Activated naive CD8-positive, alpha-beta T cell treated with anti-CD3 and anti-CD28 coated beads, Interleukin-2, amount 50 U/mL, for 16 hours (primary cell): ENCODE data around the gene FAM204A.

Source experiments
- DNase-seq: peaks from one replicate; pipeline ENCODE4 v3.0.0-alpha.2; 2020; ENCODE audit warnings: low read depth, low spot score

FAM204A gene

DNA sequence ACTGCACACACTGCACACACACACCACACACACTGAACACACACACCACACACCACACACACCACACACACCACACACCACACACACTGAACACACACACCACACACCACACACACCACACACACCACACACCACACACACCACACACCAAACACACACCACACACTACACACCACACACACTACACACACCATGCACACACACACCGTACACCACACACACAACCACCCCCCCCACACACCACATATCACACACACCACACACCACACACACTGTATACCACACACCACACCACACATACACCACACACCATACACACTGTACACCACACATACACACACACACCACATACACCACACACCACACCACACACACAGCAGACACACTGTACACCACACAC lies 59.5 kb downstream of the FAM204A start:
- no peak for DNase-seq

DNA sequence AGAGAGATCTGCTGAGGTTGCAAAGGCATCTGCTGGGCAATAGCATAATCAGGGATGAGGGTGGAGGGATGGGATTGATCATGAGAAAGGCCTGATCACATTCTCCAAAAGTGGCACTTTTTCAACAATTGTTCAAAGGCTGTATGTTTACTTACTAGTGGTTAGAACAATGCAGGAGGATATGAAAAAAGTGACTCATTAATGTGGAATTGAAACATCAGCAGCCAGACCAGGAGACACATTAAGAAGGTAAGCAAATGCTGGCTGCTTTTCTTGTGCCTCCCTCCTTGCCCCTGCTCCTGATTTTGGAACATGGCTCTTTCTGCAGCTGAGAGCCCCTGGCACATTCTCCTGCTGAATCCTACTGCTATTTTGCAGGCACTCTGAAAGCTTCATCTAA lies 63.5 kb downstream of the FAM204A start:
- no peak for DNase-seq

DNA sequence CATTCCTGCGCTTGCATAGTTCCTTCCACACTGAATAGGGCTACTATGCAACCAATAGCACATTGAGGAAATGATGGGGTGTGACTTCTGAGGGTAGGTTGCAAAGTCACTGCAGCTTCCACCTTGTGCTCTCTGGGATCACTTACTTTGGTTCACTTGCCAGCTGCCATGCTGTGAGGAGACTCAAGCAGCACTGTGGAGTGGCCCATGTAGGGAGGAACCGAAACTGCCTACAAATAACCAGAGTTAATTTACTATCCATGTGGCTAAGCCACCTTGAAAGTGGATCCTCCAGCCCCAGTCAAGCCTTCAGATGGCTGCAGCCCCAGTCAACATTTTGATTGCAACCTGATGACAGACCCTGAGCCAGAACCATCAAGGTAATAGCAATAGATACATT lies 64.3 kb downstream of the FAM204A start:
- DNase-seq = no peak

DNA sequence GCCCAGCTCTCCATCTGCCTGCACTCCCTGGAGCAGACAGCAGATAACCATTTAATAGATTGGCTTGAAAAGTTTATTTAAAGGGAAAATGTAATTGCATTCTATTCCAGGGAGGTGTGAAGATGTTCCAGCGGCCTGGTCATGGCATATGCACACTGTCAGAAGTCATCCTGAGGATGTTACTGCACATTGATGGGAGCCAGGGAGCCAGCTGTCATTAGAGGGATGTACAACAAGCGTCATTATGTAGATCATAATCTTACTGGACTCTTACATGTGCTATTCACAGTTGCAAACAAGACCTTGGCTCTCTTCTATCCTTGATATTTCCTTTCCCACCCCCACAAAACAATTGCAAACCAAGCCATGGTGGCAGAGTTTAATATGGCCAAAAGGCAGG lies 65.4 kb downstream of the FAM204A start:
- DNase-seq = no peak

DNA sequence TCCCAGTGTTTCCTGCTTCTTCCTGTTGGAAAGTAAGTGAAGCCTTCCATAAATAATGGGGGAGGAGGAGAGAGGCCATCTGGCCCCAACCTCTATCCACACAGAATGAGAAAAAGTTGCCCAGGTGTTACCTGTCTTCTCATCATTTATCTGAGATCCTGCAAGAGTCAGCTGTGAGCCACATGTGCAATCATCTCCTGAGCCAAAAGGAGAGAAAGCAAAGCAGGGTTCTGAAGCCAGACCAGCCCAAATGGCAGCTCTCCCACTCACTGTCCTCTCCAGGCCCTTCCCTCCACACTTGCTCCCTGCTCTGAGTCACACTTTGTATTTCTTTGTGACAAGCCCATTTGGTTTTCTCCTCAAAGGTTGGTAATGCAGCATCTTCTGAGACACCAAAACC lies 65.9 kb downstream of the FAM204A start:
- no peak for DNase-seq

DNA sequence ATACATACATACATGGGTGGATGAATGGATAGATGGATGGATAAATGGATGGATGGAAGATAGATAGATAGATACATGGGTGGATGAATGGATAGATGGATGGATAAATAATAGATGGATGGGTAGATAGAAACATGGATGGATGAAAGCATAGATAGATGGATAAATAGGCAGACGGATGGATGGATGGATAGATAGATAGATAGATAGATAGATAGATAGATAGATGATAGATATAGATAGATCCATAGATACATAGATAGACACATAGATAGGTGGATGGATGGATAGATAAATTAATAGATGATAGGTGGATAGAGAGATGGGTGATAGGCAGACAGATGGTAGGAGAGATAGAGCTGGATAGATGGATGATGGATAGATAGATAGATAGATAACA lies 68.5 kb downstream of the FAM204A start:
- DNase-seq = no peak

DNA sequence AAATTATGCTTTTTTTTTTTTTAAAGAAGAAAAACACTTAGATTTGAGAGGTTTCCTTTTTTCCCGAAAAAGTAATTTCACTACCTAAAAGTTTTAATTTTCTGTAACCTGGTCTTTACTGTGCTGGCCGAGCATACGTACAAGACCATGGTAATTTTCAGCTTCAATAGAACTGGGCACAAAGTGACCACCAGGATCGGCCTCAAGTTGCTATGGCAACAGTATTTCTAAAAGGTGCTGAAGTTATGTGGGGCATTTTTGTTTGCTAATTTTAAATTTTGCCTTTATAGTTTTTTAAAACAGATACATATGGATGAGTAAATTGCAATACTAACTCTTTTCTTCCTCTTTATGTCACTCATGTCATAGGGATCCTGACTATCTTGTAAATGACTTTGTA lies 69.4 kb downstream of the FAM204A start:
- DNase-seq = no peak

DNA sequence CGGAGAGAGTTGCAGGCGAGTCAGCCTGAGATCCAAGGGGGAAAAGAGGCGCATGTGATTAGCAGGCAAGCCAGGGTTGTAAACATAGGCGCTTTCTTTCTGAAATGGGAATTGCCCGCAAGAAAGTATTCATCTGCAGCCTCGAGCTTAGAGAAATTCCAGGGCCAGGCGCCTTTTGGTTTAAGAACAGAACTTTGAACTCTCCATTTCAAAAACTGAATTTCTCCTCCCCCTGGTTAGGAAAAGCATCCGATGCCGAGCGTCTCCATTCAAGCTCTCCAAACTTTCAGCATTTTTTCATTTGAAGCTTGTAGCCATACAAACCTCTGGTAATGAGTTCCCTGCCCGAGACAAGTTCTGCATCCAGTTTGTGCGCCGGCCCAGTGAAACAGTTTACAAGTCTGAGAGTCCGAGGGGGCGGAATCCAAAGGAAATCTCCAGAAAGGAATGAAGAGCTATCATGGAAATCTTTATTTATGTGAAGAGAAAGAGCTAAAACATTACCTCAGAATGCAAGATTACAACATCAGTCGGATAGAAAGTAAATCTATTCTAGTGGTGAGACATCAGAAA lies 69.9 kb downstream of the FAM204A start:
- DNase-seq = no peak

DNA sequence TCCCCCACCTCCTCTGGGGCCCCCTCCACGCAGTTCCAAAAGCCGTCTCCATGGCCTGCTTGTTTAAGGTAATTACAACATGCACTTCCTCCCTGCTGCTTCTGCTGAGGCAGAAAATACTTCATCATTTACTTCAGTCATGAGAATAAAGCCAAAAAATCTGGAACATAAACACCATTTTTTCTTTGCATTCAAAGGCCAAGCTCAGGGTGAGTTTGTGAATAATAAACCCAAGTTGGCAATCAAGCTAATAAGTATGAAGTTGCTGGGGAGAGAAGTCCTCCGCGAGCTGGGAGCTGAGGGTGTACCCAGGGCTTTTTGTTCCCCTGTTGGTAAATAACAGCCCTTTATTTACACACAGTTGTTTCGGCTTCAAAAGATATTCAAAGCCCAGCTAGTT lies 70.5 kb downstream of the FAM204A start:
- DNase-seq = no peak

DNA sequence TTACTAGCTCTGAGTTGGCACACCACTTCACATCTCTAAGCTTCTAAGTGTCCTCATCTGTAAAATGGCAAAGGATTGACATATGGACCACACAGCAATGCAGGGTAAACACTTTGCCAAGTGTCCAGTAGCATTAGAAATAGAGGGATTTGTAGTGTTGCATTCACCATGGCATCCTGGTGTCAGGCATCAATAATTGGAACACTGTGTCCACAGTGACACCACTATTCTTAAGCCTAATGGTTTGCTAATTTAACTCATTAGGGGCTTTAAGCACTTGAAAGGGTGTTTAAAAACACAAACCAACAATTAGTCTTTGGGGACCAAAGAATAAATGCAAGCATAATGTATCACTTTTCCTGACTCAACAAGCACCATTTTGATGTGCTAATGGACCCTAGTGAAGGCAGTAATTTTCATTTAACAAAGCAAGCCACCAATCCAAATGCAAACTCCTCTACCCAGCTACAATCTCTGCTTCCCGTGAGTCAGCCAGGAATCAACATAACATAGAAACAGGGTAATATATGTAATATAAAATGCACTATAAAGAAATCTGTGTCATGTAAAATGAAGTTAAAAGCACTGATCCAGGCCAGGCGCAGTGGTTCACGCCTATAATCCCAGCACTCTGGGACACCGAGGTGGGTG lies 75.9 kb downstream of the FAM204A start:
- no peak for DNase-seq

DNA sequence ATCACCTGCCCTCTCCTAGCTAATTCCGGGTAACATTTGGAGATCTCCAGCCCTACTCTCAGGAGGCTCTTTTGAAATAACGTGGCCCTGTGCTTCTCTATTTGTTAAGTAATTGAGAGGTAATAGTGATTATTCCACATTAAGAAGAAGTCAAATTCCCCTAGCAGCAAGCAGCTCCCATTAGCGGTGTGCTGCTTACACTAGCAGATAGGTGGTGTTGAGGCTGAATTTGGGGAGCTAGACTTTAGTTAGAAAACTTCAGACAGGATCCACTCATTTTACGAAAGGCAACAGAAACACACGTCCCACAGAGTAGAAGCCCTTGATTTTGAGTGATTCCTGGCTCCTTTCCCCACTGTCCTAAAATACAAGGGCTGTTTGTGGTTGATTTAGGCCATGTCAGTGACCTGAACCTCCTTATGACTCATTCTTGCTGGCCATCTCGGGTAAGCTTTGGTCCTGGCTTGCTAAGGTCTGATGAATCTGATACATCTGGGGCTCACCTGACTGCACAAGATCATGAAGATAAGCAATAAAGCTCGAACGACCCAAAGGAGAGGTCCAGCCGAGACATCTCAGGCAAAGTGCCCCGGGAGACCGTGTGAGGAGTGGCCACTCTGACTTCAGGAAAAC lies 77.2 kb downstream of the FAM204A start:
- no peak for DNase-seq

DNA sequence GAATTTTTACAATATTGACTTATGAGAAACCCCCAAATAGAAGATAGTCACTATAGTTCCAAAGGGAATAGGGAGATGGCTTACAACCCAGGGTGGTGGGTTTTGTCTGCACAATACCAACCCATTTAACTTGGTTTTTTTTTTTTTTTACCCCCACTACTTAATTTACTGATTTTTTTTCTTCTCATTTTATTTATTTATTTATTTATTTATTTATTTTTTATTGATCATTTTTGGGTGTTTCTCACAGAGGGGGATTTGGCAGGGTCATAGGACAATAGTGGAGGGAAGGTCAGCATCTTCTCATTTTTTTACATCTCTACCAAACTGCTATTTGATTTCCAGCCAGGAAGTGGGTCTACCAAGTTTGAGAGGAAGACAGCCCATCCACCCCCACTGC lies 77.9 kb downstream of the FAM204A start:
- DNase-seq = no peak

DNA sequence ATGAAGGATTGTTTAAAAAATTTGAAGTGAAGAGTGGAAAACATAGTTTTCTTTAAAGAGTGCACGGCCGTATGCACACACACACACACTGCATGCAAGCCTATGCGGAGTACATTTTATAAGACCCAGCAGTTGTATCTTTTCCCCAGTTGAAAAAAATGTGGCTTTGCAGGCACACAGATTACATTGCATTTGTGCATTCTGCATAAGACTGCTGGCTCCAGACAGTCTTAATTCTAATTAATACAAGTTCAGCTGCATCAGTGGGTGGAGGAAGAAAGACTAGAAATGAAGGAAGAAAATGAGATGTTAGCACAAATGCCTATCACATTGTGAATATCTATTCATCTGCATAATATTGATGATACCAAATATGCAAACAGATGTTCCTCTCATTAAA lies 79.6 kb downstream of the FAM204A start:
- no peak for DNase-seq

DNA sequence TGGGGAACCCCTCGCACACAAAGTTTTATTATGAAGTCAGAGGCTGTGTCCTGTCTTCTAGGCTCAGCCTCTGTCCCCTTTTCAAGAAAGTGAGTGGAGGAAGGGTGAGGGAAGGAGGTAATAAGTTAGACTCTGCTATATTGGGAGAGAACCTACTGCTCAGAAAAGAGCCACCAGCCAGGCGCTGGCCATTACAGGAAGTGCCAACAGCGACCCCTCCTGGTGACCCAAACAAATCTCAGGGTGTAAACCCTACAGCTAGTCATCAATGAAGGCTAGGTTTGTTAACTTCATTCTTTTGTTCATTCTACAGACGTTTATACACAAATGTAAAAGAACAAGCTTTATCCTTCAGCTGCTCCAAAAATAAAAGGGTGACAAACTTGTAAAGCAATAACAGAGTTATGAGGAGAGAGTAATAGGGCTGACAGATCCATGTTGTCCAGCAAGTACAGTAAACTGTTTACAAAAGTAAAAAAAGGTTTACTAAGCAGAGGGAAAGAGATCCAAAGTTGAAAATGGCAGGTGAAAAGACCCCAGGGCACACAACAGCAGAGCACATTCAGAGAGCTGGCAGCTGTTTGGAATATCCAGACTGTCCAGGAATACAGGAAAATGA lies 82.7 kb downstream of the FAM204A start:
- DNase-seq = no peak

DNA sequence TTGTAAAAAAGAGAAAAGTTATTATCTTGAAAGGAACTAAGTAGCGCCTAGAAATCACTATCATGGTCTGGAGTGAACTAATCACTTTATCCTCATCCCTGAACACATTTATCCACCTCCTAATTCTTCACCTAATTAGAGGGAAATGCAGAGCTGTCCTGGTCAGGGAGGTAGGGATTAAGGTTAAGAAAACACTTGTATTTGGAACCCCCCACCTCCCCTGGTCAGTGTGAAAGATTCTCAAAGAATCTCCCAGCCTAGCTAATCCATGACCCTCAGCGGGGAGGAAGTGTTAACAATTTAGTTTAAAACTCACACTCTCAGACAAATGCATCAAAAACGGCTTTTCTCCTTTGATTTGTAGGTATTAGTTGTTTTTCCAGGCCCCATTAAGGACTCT lies 83.8 kb downstream of the FAM204A start:
- no peak for DNase-seq

DNA sequence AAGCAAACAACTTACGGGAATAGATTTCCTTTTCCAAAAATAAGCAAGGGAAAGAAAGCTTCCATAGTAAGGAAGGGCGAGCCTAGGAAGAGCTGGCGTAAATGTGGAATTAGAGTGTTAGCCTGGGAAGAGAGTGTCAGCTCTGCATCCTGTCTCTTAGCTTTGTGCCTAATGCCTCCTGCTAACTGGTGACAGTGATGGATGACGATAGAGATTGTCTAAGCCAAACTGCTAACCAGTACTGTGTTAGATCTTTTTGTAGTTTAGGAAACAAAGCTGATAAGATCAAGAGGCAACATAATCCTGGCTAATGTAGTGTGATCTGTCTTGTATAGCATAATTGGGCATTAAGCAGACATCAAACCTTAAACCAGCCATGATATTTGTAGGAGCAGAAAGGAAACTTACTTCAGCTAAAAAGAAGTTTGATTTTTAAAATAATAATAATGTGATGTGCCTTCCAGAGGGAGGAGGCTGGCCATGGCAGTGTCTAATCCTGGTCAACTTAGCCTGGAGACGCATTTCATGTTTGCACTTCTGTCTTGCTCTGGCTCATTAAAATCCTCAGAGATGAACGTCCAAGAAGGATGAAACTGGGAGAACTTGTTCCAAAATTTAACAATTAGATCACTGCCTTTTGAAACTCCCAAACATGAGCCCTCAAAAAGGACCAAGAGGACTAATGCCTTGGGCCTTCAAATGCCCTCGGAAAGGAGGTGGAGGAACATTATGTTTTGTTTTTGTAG lies 85.1 kb downstream of the FAM204A start:
- DNase-seq = no peak

DNA sequence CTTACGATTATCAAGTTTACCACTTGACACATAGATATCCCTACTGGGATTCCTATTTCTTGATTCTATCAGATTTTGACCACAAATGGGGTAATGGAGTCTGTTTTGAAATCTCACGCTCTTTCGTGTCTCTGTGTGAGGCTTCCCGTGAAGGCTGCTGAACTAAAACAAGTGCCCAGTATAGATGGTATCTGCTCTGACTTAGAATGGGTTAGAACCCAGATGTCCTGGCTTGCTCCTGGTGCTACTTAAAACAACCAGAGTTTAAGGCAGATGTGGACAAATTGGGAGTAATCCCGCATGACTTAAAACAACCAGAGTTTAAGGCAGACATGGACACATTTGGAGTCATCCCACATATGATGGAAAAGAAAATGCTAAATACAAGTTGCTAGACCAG lies 85.9 kb downstream of the FAM204A start:
- DNase-seq = no peak

DNA sequence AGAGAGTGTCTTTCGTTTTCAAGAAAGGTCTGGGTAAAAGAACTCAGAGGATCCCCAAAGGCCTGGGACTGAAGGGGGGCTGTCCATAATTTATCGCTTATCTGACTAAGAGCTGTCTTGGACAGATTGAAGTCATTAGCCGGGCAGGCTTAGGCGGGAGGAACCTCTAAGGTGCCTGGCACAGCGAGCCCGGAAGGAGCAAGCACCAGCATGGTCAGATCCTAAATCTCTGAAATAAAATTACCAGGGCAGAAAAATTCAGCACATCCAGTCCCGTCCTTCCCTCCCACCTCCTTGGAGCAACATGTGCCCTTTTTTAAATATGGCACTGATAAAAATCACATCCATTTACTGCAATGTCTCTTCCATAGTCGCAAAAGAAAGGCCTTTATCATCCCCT lies 86.8 kb downstream of the FAM204A start:
- no peak for DNase-seq

DNA sequence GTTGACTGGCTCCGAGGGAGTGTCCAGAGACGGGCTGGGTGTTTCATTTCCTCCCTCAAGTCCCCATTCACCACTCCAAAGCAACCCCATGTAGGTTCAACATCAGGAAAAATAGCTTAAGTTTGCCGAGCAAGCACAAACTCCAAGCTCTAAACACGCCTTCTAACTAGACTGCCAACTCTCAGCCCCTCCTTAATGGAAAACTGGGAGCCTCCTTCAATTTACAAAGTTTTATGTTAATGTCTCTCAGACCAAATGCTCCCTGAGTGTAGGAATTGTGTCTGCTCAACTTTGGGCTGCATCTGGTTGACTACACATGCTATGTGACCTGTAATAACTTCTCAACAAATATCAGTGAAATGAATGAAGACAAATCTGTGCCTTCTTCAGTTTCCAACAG lies 87.5 kb downstream of the FAM204A start:
- DNase-seq = no peak

DNA sequence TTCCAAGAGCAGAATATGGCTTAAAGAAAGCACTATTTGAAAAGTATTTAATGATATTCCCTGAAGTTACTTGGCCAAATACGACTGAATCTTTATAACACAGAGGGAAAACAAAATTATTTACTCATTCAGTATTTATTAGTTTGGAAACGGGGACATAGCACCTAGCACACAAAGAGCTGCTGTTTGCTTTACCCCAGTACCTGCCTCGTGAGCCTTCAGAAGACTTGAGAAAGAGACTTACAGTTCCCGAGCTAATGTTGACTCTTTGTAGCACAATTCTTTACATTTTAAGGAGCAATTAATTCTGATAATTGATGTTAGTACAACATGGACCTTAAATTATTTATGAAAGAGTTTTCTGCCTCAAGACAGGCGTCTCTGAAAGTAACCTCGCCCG lies 88.7 kb downstream of the FAM204A start:
- no peak for DNase-seq

DNA sequence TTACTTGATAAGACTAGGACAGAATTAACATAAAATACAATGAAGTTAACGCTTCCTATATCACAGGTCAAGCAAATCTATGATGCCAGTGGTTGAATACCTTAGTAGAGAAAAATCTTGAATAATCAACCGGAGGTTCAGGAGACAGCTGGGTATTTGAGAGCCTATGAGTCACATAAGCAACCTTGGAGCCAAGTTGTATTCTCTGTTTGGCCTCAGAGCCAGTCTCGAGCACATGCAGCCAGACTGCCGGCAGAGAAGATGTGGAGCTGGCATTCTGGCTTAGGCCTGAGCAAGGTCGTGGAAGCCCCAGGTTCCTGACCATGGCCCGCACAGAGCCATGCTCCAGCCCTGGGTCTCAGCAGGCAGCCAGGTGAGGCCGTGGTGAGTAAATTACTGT lies 90.3 kb downstream of the FAM204A start:
- DNase-seq = no peak

DNA sequence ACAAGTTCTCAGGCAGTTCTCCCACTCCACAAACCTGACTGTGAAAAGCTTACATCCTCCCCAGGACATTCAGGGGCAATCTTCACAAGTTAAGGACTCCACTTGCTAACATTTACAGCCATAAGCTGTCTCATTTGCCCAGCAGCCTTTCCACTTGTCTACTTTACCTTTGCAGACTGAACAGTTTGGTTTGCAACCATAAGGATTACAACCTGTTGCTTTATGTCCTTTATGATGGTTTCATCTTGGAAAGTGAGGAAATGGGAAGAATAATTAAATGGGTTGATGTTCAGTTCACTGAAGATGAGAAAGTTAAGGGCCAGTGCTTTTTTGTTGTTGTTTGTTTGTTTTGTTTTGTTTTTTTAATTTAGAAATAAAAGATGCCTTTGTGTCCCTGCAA lies 92.4 kb downstream of the FAM204A start:
- DNase-seq = no peak
